Glomerular visceral epithelial cell (primary cell): ENCODE measurements around the gene PNLDC1.
"Not testable (repeated sequence)": the region's sequence is repeated elsewhere in the genome, so short reads cannot be mapped to it uniquely, and the experiment has no call there.

Source experiments
- DNase-seq: peaks from one replicate; pipeline ENCODE4 v3.0.0-alpha.2; 2016; ENCODE audit errors: extremely low spot score

The PNLDC1 gene

GRCh38 chr6:159819932-159820640 is 20.0 kb downstream of the PNLDC1 start:
- DNase-seq, result no peak

- no peak for DNase-seq
Observed at GRCh38 chr6:159821122-159821521, 21.0 kb downstream of the PNLDC1 start.

GRCh38 chr6:159821726-159822125 is 21.6 kb downstream of the PNLDC1 start:
- no peak for DNase-seq

GRCh38 chr6:159823953-159824352 is 23.9 kb downstream of the PNLDC1 start:
- no peak for DNase-seq

GRCh38 chr6:159824690-159825089 is 24.6 kb downstream of the PNLDC1 start:
- DNase-seq, result not testable (repeated sequence)

- no peak for DNase-seq
Observed at GRCh38 chr6:159826004-159826403, 25.9 kb downstream of the PNLDC1 start.

GRCh38 chr6:159826968-159827647 is 27.0 kb downstream of the PNLDC1 start:
- no peak for DNase-seq

GRCh38 chr6:159828074-159828473 is 28.0 kb downstream of the PNLDC1 start:
- no peak for DNase-seq

GRCh38 chr6:159829526-159829925 is 29.4 kb downstream of the PNLDC1 start:
- DNase-seq, result no peak

GRCh38 chr6:159830501-159831372 is 30.7 kb downstream of the PNLDC1 start:
- no peak for DNase-seq

GRCh38 chr6:159831373-159831679 is 31.2 kb downstream of the PNLDC1 start:
- no peak for DNase-seq

- no peak for DNase-seq
Observed at GRCh38 chr6:159832946-159833345, 32.9 kb downstream of the PNLDC1 start.

GRCh38 chr6:159833556-159833955 is 33.5 kb downstream of the PNLDC1 start:
- no peak for DNase-seq

- DNase-seq, result no peak
Observed at GRCh38 chr6:159833997-159834603, 34.0 kb downstream of the PNLDC1 start.

- no peak for DNase-seq
Observed at GRCh38 chr6:159836718-159837490, 36.8 kb downstream of the PNLDC1 start.

- no peak for DNase-seq
Observed at GRCh38 chr6:159837511-159837910, 37.4 kb downstream of the PNLDC1 start.

GRCh38 chr6:159838020-159838744 is 38.1 kb downstream of the PNLDC1 start:
- no peak for DNase-seq

- peak; percentile 26 for DNase-seq
Observed at GRCh38 chr6:159842035-159842434, 42.0 kb downstream of the PNLDC1 start.

- DNase-seq, result no peak
Observed at GRCh38 chr6:159844737-159845645, 44.9 kb downstream of the PNLDC1 start.

GRCh38 chr6:159848552-159848951 is 48.5 kb downstream of the PNLDC1 start:
- DNase-seq, result not testable (repeated sequence)
